Left forelimb (tissue), 1 donor: ENCODE data around the gene LDAH.
A peak's percentile ranks its signal among the peaks of the same experiment; 100 is the strongest.

Source experiments
- DNase-seq: peaks from one replicate; pipeline ENCODE4 v3.0.0-alpha.2; 2018; ENCODE audit warnings: low spot score

The LDAH gene

GRCh38 chr2:20652141-20652540 lies 170.8 kb downstream of the LDAH start:
- no peak for DNase-seq

- no peak for DNase-seq
These were observed 171.2 kb downstream of the LDAH start for GRCh38 chr2:20651731-20652099.

- peak; percentile 91 for DNase-seq
These were observed 171.8 kb downstream of the LDAH start, which contains the start of gene HS1BP3 for GRCh38 chr2:20650877-20651730. Gene HS1BP3, minus strand, starts transcription at chr2:20651098. Its CDS starts 35 bp downstream, at chr2:20651063.

- DNase-seq: no peak
These were observed 172.5 kb downstream of the LDAH start for GRCh38 chr2:20650393-20650876.

GRCh38 chr2:20649976-20650375 lies 172.9 kb downstream of the LDAH start:
- DNase-seq: no peak

GRCh38 chr2:20649576-20649975 lies 173.3 kb downstream of the LDAH start:
- no peak for DNase-seq

GRCh38 chr2:20648831-20649230 lies 174.1 kb downstream of the LDAH start:
- DNase-seq: no peak

- no peak for DNase-seq
These were observed 174.7 kb downstream of the LDAH start for GRCh38 chr2:20648206-20648605.

- DNase-seq: no peak
These were observed 175.2 kb downstream of the LDAH start for GRCh38 chr2:20647738-20648137.

- DNase-seq: no peak
These were observed 175.7 kb downstream of the LDAH start for GRCh38 chr2:20647211-20647610.

GRCh38 chr2:20646446-20646845 lies 176.5 kb downstream of the LDAH start:
- no peak for DNase-seq

GRCh38 chr2:20645761-20646160 lies 177.1 kb downstream of the LDAH start:
- DNase-seq: no peak

- no peak for DNase-seq
These were observed 177.6 kb downstream of the LDAH start for GRCh38 chr2:20645301-20645701.

GRCh38 chr2:20643826-20644225 lies 179.1 kb downstream of the LDAH start:
- no peak for DNase-seq

- DNase-seq: no peak
These were observed 179.8 kb downstream of the LDAH start for GRCh38 chr2:20643060-20643459.

GRCh38 chr2:20642055-20642971 lies 180.6 kb downstream of the LDAH start:
- peak; percentile 87 for DNase-seq

GRCh38 chr2:20641123-20641985 lies 181.5 kb downstream of the LDAH start:
- no peak for DNase-seq

GRCh38 chr2:20640411-20641122 lies 182.3 kb downstream of the LDAH start:
- no peak for DNase-seq

GRCh38 chr2:20638646-20639430 lies 184.1 kb downstream of the LDAH start:
- no peak for DNase-seq

- no peak for DNase-seq
These were observed 184.9 kb downstream of the LDAH start for GRCh38 chr2:20638014-20638413.
